Endometrial microvascular endothelial cells (primary cell): ENCODE results near the gene METTL4. TPM values are rescaled to one million over a fixed set of nuclear protein-coding genes. Genes with fewer than 3 reads are reported as not detected.

Experiments
- in situ Hi-C: cut with HindIII; loops from 2 replicates; pipeline ENCODE4 v1.10.0; 2017; ENCODE audit warnings: low sequenced_read_pairs, low pct_unique_long_range_greater_than_20kb; ENCODE audit errors: inconsistent ontology term
- total RNA-seq: library from RNA; depleted of rRNA; stranded (reverse); fragments of >200 nt; gene quantifications from one replicate; pipeline ENCODE4 v1.2.3, GENCODE V29; 2015; ENCODE audit errors: inconsistent ontology term

The METTL4 gene
- total RNA-seq, 1 donor from 2014 or later, result 8.5 TPM

GRCh38 chr18:2532797-2533196 lies 38.5 kb downstream of the METTL4 start:
- in situ Hi-C loops, result loop anchor here (25.0 kb wide), 1 partner anchor 945 kb away; no protein-coding TSS in a partner anchor

DNA sequence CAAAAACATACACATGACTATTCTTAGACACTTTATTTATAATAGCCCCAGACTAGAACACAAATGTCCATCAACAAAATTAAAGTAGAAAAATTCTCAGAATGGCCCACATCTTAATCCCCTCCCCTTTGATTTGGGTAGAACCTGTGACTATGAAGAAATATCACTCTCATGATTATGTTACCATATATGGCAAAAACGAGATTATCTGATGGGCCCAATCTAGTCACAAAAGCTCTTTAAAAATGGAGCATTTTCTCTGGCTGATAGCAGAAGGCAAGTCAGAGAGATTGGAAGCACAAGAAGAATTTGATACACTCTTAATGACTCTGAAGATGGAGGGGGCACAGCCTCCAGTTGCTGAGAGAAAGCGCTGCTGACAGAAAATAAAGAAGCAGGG lies 39.6 kb downstream of the METTL4 start:
- in situ Hi-C loops, result loop anchor here (25.0 kb wide), 1 partner anchor 944 kb away; no protein-coding TSS in a partner anchor

DNA sequence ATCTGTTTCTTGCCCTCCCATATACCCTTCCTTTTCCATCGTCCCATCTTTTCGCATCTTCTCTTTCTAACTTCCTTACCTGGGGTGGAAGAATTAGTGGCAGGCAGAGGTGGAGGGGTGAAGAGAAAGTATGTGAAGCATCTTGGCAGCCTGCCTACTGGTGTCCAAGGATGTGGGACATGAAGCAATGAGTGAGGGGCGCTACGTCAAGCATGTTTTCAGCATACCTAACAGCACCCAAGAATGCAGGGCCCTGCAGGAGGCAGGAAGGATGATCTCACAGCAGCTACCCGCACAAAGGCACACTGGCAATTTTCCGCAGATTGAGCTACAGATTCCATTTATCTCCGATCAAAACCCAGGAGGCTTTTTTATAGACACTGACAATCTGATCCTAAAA lies 42.2 kb downstream of the METTL4 start:
- in situ Hi-C loops, result loop anchor here (25.0 kb wide), 1 partner anchor 942 kb away; no protein-coding TSS in a partner anchor

DNA sequence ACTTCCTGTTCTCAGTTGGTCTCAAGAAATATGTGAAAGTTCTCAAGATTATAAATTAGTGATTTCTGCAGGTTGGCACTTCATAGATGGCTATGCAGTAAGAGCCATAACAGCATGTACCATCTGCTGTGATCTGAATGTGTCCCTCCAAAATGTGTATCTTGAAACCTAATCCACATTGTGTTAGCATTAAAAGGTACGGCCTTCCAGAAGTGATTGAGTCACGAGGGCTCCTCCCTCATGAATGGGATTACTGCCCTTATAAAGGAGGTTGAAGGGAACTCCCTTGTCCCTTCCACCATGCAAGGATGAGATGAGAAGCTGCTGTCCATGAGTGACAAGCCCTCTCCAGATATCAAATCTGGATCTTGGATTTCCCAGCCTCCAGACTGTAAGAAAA lies 45.0 kb downstream of the METTL4 start:
- in situ Hi-C loops, result loop anchor here (25.0 kb wide), 1 partner anchor 939 kb away; no protein-coding TSS in a partner anchor

DNA sequence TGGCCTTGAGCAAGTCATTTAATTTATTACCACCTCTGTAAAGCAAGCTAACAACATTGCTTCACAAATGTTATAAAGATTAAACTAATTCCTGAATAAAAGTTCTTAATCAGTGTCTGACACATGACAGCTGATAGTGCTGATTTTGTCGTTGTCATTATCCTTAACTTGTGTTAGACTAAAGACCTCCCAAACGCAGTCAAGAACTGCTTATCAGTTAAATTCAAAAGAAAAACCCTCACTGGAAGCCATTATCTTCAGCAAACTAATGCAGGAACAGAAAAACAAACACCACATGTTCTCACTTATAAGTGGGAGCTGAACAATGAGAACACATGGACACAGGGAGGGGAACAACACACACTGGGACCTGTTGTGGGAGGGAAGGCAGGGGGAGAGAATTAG lies 46.5 kb downstream of the METTL4 start:
- in situ Hi-C loops, result loop anchor here (25.0 kb wide), 1 partner anchor 937 kb away; no protein-coding TSS in a partner anchor

- in situ Hi-C loops, result no loop called here
These were observed 49.2 kb downstream of the METTL4 start for GRCh38 chr18:2522112-2522511.

DNA sequence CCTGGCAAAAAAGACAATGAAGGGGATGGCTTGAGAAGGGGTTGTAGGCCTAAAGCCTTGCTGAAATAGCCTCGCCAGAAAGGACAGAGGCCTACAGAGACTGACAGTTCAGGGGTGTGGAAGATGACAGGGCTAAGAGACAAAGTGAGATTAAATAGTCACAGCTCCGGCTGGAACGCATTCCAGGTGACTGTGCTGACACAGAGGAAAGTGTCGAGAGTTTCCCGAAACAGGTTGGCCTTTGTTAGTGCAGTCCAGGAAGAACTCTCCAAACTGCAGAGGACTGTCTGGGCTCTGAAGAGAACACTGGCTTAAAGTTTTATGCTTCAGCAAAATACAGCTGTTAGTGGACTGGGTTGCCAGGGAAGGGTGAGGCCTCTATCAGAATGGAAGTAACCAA lies 52.8 kb downstream of the METTL4 start:
- in situ Hi-C loops, result no loop called here

DNA sequence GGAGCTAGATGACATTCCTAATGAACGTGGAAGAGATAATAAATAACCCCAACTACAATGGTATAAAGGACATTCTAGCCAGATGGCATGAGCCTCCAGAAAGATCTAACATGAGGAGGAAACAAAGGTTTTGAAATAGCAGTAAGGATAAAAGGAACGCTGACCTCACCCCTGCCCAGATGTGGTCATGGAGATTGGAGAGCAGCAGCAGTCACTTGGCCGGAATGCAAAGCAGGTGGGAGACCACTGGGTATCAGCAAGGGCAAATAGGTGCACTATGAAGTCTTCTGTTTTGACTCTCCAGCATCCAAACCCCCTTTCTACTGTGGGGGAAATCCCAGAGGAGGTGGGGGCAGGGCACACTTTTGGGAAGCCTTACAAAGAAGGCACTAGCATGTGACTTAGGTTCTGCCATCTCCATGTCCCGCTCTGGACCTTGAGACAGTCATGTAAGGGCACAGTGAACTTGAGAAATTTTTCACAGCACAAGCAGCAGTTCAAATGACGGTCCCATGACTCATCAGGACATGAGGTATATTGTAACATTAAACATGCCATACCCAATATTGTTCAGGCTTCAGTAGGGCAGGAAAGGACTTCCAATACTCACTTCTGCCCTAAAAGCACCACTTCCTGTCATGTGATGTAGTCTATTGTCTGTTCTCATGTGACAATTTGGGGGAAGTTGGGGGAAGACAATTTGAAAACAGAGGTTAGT lies 55.2 kb downstream of the METTL4 start:
- in situ Hi-C loops, result no loop called here

GRCh38 chr18:2515171-2515787 lies 56.0 kb downstream of the METTL4 start:
- in situ Hi-C loops, result no loop called here

DNA sequence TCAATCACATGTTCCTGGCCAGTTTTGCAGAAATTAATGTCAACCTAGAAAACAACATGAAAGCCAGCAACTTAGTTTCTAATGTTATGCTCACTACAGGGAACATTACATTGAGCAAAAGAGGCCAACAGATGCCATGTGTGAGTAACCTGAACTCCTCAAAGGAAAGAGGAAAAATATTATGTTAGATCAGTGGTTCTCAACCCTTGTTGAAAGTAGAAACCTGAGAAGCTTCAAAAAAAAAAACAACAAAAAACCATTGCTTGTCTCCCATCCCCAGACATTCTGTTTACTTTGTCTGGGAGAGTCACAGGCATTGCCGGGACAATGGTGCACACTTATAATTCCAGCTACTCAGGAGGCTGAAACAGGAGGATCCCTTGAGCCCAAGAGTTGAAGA lies 57.7 kb downstream of the METTL4 start:
- in situ Hi-C loops, result no loop called here

GRCh38 chr18:2512059-2512458 lies 59.2 kb downstream of the METTL4 start:
- in situ Hi-C loops, result no loop called here

DNA sequence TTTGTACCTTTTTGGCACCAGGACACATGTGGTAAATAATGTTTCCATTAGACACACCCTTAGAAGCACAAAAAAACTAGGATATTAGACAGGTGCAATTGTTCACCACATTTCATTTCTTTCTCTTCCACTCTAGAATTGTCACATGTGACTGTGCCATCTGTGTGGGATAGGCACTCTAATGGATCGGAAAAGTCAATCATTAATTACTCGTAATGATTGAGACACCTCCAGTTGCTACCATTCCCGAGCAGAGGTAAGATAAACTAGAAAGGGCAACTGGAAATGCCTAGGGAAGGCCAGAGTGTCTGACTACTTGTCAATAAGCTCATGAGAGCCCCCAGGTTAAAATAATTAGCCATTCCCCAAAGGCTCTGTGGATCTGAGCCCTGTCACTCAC lies 59.9 kb downstream of the METTL4 start:
- in situ Hi-C loops, result no loop called here

- in situ Hi-C loops, result no loop called here
These were observed 60.9 kb downstream of the METTL4 start for GRCh38 chr18:2510416-2510815.

GRCh38 chr18:2508678-2509077 lies 62.6 kb downstream of the METTL4 start:
- in situ Hi-C loops, result no loop called here

DNA sequence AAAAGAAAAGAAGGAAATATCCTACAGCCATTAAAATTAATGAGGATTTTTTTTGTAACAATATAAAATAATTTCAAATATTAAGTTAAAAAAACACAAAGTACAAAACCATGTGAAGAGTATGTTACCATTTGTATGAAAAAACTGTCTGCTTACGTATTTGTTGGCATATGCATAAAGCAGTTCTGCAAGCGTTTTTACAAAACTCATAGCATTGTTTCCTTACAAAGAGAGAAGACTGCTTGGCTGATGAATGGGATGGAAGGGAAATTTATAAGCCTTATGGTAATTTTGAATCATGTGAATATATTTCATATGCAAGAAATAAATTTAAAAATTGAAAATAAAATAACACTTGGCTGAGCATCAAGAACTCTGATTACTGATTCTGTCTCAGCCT lies 63.1 kb downstream of the METTL4 start:
- in situ Hi-C loops, result no loop called here

GRCh38 chr18:2504642-2505041 lies 66.7 kb downstream of the METTL4 start:
- in situ Hi-C loops, result no loop called here

DNA sequence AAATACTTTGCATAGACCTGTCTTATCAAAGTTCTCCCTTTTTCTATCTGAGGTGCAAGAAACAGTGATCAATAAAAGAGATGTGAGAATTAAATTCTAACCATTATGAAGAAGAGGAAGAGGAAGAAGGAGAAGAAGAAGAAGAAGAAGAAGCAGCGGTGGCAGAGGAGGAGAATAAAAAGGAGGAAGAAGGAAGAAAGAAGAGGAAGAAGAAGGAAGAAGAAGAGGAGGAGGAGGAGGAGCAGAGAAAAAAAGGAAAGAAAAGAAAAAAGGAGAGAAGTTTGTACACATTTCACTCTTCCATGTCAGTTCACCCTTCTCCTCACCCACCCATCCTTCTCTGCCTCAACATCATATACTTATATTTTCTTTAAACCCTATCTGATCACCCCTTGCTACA lies 68.4 kb downstream of the METTL4 start:
- in situ Hi-C loops, result no loop called here

DNA sequence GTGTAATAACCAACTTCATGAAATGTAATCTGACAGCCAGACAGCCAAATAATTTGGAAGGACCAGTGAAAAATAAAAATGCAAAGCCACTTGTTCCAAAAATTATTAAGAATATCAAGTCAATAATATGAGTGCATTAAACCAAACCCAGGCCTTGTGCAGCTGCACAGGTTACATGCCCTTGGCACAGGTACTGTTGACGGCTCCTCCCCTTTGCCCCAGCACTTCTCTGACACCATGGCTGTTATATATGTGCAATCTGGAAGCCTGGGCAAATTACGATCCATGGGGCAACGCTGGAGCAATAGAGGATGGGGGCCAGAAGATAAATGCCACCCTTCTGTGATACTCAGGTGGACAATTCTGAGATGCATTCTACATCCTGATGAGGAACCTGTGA lies 68.9 kb downstream of the METTL4 start:
- in situ Hi-C loops, result no loop called here

DNA sequence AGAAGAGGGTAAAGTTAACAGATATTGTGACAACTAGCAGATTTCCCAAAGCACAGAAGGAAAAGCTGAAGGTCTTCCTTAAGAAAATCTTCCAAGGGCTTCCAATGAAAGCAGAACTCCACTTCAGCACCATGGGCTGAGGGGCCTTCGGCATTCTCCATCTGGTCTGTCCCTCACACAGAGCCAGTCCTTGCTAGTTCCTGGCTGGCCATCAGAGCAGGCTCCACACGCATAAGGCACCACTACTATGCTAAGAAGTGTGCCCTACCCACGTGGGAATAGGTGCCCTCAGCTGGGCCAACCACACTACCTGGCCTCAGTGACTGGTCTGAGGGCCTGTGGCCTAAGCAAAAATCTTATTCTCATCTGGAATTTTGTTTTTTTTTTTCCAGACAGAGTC lies 73.5 kb downstream of the METTL4 start:
- in situ Hi-C loops, result no loop called here

- in situ Hi-C loops, result no loop called here
These were observed 75.9 kb downstream of the METTL4 start for GRCh38 chr18:2495381-2495780.
